Heart left ventricle (tissue), 13 donors: ENCODE data around the gene KCNAB2.

Experiments used
- POLR2A ChIP-seq, 2 donors: fragments of 450-650 bp; IDR thresholded peaks; one replicate each; pipeline ENCODE4 v1.6.1; 2017; ENCODE audit warnings: antibody characterized with exemption in 2 of 2, mild to moderate bottlenecking in 2 of 2, moderate library complexity in 2 of 2
- TF ChIP-seq, protein P1 (sequence below), 12 donors: fragments of 200-600 bp; sonication (generic) in 4 of 12; IDR thresholded peaks; one replicate each; pipeline versions ENCODE4 v1.5.0 to v1.8.0; 2018 to 2022; ENCODE audit warnings: antibody characterized with exemption in 12 of 12, mild to moderate bottlenecking in 5 of 12
- donor health status: ischemic (EF 13 %, LVEDD 7.1; RV severe dilation, severe dysfunction).
- donor health status: DM: no; HTN: yes; CAD: no.
- donor health status: DM: no; HTN: no; CAD: no.
- donor health status: ischemic (EF 25% LVEDD 6.9; RV normal size, moderate dysfunction).
- donor health status: ischemic (EF 25% LVEDD 5.7; RV mildly dilated, moderate dysfunction).
- donor health status: ischemic (EF 35%, LVEDD 5.7; RV mildly dilated, moderate dysfunction).
- donor health status: nonischemic (EF 11% LVEDD 7.7; RV severe dilation, severe dysfunction).
- donor health status: DM: yes; HTN: yes; CAD: no.
- donor health status: PGD.
- donor health status: ischemic (EF 29% LVEDD 5.4; RV normal size, mild dysfunction).
- donor health status: nonischemic (EF 23%, LVEDD 6.1; RV moderate dilation, normal function).

DNA sequence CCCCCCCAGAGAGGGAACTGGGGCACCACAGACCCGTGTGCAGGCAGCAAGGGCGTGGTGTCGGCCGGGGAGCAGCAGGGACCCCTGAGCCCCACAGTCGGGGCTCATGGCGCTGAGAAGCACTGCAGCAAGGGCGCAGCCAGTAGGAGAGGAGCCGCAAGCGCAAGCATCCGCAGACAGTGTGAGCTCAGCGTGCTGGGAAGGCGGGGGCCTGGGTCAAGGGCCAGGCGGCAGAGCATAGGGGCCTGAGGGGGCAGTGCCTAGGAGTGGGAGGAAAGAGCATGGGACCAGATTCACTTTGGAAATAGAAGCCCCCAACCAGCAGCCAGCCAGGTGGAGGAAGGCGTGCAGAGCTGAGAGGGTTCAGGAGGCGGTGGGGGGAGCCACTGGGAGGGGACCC lies 6.7 kb upstream of the KCNAB2 start:
- no peak for TF ChIP-seq POLR2A (IDR thresholded peaks at IDR 0.05)
- TF ChIP-seq, protein P1, sequence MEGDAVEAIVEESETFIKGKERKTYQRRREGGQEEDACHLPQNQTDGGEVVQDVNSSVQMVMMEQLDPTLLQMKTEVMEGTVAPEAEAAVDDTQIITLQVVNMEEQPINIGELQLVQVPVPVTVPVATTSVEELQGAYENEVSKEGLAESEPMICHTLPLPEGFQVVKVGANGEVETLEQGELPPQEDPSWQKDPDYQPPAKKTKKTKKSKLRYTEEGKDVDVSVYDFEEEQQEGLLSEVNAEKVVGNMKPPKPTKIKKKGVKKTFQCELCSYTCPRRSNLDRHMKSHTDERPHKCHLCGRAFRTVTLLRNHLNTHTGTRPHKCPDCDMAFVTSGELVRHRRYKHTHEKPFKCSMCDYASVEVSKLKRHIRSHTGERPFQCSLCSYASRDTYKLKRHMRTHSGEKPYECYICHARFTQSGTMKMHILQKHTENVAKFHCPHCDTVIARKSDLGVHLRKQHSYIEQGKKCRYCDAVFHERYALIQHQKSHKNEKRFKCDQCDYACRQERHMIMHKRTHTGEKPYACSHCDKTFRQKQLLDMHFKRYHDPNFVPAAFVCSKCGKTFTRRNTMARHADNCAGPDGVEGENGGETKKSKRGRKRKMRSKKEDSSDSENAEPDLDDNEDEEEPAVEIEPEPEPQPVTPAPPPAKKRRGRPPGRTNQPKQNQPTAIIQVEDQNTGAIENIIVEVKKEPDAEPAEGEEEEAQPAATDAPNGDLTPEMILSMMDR (IDR thresholded peaks at IDR 0.05), result no peak
